HG03159 (cell line): ENCODE data around the gene KLHL28.

Experiments
- ATAC-seq: cut with Tn5 transposase; IDR thresholded peaks from one replicate; pipeline ENCODE4 v1.9.1; 2021; ENCODE audit warnings: mild to moderate bottlenecking, moderate library complexity; ENCODE audit not compliant: unreplicated experiment

Gene KLHL28

DNA sequence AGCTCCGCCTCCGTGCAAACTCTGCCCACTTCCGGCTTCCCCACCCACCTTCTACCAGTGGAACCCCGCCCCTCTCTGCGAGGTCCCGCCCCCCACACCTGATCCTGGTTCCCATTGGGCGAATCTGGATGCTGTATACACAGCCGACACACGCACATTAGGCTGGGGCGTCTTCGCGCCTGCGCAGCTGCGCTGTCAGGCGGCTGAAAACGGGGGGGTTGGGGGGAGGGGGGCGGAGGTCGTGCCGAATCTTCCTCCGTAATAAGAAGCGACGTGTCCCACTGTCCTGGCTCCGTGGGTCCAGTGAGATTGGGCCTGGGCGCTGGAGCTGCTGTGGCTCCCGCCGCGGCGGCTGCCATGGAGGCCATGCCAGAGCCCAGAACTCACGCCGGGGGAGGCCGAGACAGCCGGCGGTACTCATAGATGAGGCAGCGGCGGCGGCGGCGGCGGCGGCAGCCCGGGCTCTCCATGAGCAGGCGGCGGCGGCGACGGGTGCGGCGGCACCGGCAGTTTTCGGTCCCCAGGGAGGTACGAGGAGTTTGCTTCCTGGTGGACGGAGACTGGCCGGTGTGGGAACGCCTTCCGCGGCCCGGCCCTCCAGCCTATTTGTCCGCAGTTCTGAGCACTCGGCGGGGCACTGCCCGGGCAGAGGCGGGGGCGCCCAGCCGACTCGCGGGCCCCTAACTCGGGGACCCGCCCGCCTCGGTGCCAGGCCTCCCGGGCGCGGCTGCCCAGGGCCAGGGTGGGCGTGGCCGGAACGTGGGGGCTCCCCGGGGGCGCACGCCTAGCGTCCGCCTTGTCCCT, 64.5 kb downstream of the KLHL28 start:
- peak; percentile 96 for ATAC-seq

GRCh38 chr14:44896275-44897040, 65.3 kb downstream of the KLHL28 start:
- ATAC-seq = peak; percentile 2

- no peak for ATAC-seq
These were observed 66.0 kb downstream of the KLHL28 start for GRCh38 chr14:44895716-44896115.

DNA sequence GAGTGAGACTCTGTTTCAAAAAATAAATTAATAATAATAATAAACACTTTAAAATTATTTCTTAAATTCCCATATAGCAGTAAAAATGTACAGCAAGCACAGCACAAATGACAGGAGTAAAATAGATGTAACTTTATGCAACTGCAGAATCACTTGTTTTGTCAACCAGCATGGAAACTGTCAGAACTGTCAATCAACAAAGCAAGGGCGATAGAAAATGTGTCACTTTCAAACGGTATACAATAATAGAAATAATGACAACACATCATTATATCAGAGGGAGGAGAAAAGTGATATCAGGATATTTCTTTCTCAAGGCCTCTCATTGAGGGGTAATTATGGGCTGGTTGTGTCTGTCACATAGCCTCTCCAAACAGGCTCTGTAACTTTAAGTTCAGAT, 68.2 kb downstream of the KLHL28 start:
- ATAC-seq = no peak

GRCh38 chr14:44891726-44892372, 69.9 kb downstream of the KLHL28 start:
- ATAC-seq = peak; percentile 32

GRCh38 chr14:44889595-44890471, 71.9 kb downstream of the KLHL28 start:
- ATAC-seq = no peak

DNA sequence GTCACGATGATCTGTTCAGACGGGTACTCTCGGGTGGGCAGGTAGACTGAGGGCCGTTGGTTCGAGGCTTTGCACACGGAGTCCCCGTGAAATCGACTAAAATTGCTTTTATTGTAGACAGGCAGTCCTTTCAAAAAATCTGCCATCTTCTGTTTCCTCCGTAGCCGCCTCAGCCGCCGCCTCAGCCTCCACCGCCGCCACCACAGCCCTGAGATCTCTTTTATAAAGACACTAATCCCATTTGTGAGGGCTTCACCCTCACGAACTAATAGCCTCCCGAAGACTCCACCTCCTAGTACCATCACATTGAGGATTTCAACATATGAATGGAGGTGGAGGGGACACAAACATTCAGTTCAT, 74.2 kb downstream of the KLHL28 start:
- ATAC-seq = no peak

- ATAC-seq = no peak
These were observed 74.7 kb downstream of the KLHL28 start for GRCh38 chr14:44886860-44887595.

DNA sequence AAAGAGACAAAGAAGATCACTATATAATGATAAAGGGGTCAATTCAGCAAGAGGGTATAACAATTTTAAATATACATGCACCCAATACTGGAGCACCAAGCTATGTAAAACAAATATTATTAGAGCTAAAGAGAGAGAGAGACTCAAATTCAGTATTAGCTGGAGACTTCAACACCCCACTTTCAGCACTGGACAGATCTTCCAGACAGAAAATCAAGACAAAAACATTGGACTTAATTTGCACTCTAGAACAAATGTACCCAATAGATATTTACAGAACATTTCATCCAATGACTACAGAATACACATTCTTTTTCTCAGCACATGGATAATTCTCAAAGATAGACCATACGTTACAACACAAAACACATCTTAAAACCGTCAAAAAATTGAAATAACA, 81.0 kb downstream of the KLHL28 start:
- no peak for ATAC-seq
